HepG2 (cell line): ENCODE data around the gene METTL16. TPM values are rescaled to one million over a fixed set of nuclear protein-coding genes. Genes with fewer than 3 reads are reported as not detected.

Source experiments
- AGO2 ChIP-seq: fragments of 200-400 bp; formaldehyde crosslinking; optimal IDR thresholded peaks from 2 replicates; pipeline ENCODE3; 2017; ENCODE audit warnings: mild to moderate bottlenecking, low read depth, low read length, moderate library complexity
- HNRNPLL ChIP-seq: fragments of 200-400 bp; formaldehyde crosslinking; IDR thresholded peaks from 2 replicates; pipeline ENCODE4 v1.6.1; 2017; ENCODE audit warnings: mild to moderate bottlenecking, low read depth, low read length; ENCODE audit not compliant: poor library complexity, severe bottlenecking
- KLF12 ChIP-seq: sonication (generic); formaldehyde crosslinking; IDR thresholded peaks from 2 replicates; pipeline ENCODE4 v1.4.0; 2020; ENCODE audit warnings: missing genetic modification reagents, borderline replicate concordance
- MAX ChIP-seq: IDR thresholded peaks from 2 replicates; pipeline ENCODE4 v1.6.1; 2012; ENCODE audit warnings: inconsistent platforms
- MAZ ChIP-seq, 2 experiments: sonication (generic) in 1 of 2; formaldehyde crosslinking in 1 of 2; IDR thresholded peaks; 2 replicates each; pipeline versions ENCODE4 v1.5.0 to v1.6.1; 2012 to 2020; ENCODE audit warnings: low read depth in 2 of 2, mild to moderate bottlenecking in 2 of 2, borderline replicate concordance in 1 of 2, improper control_type of control experiment in 1 of 2, low read length in 1 of 2, missing genetic modification reagents in 1 of 2, moderate library complexity in 1 of 2
- MXI1 ChIP-seq: IDR thresholded peaks from 3 replicates; pipeline ENCODE4 v1.6.1; 2012; ENCODE audit warnings: low read depth, low read length, inconsistent platforms, borderline replicate concordance
- PAXIP1 ChIP-seq: sonication (generic); formaldehyde crosslinking; conservative IDR thresholded peaks from 2 replicates; pipeline ENCODE4 v1.4.0; 2020; ENCODE audit warnings: mild to moderate bottlenecking, missing genetic modification reagents, moderate library complexity
- POLR2A ChIP-seq, 2 experiments: IDR thresholded peaks; 2 replicates each; pipeline ENCODE4 v1.6.1; 2011; ENCODE audit warnings: low read depth in 2 of 2, low read length in 2 of 2, mild to moderate bottlenecking in 1 of 2, moderate library complexity in 1 of 2; ENCODE audit not compliant: insufficient read depth in 1 of 2
- RFXANK ChIP-seq: IDR thresholded peaks from 2 replicates; pipeline ENCODE4 v1.6.1; 2016
- RFXAP ChIP-seq: sonication (generic); formaldehyde crosslinking; IDR thresholded peaks from 2 replicates; pipeline ENCODE4 v1.4.0; 2020; ENCODE audit warnings: missing genetic modification reagents, borderline replicate concordance
- SP2 ChIP-seq: sonication (generic); formaldehyde crosslinking; IDR thresholded peaks from 2 replicates; pipeline ENCODE4 v1.5.1; 2020; ENCODE audit warnings: mild to moderate bottlenecking, missing genetic modification reagents
- ZBTB8A ChIP-seq: sonication (generic); formaldehyde crosslinking; IDR thresholded peaks from 2 replicates; pipeline ENCODE4 v1.4.0; 2020; ENCODE audit warnings: mild to moderate bottlenecking, low read depth, missing genetic modification reagents, borderline replicate concordance
- ZNF10 ChIP-seq: sonication (generic); formaldehyde crosslinking; IDR thresholded peaks from 2 replicates; pipeline ENCODE4 v1.4.0; 2020; ENCODE audit warnings: mild to moderate bottlenecking, low read depth, missing genetic modification reagents, borderline replicate concordance
- ZNF281 ChIP-seq: sonication (generic); formaldehyde crosslinking; IDR thresholded peaks from 2 replicates; pipeline ENCODE4 v1.4.0; 2020; ENCODE audit warnings: missing genetic modification reagents, borderline replicate concordance
- ZNF343 ChIP-seq: sonication (generic); formaldehyde crosslinking; IDR thresholded peaks from 2 replicates; pipeline ENCODE4 v1.4.0; 2020; ENCODE audit warnings: mild to moderate bottlenecking, missing genetic modification reagents
- polyA plus RNA-seq, 8 experiments: library from polyadenylated mRNA; depleted of rRNA in 3 of 8; stranded (reverse) in 7 of 8; unstranded in 1 of 8; fragments of >200 nt; fragmentation: Illumina TruSeq in 4 of 8; extraction: Trizol in 4 of 8; gene quantifications; 2 replicates each; pipeline versions ENCODE4 v1.2.1 to v1.2.3, GENCODE V29; 2011 to 2016; ENCODE audit warnings: low read depth in 4 of 8, missing spikeins in 1 of 8, mixed read lengths in 1 of 8; ENCODE audit not compliant: insufficient read depth in 1 of 8
- total RNA-seq, 5 experiments: library from RNA; depleted of rRNA; stranded (reverse); fragments of >200 nt; fragmentation: Illumina TruSeq; extraction: Trizol; gene quantifications; 2 replicates each; pipeline ENCODE4 v1.2.3, GENCODE V29; 2016; ENCODE audit warnings: low read depth in 1 of 5
- TF ChIP-seq, protein P1 (sequence below): sonication (generic); formaldehyde crosslinking; IDR thresholded peaks from 2 replicates; pipeline ENCODE4 v1.4.0; 2020; ENCODE audit warnings: missing genetic modification reagents

METTL16 gene
- total and polyA plus RNA-seq, 2 of the 13 experiments (the other 11 are each of a cell fraction or from before 2014, with no cell fraction given), result 11.6 to 18.5 TPM

DNA sequence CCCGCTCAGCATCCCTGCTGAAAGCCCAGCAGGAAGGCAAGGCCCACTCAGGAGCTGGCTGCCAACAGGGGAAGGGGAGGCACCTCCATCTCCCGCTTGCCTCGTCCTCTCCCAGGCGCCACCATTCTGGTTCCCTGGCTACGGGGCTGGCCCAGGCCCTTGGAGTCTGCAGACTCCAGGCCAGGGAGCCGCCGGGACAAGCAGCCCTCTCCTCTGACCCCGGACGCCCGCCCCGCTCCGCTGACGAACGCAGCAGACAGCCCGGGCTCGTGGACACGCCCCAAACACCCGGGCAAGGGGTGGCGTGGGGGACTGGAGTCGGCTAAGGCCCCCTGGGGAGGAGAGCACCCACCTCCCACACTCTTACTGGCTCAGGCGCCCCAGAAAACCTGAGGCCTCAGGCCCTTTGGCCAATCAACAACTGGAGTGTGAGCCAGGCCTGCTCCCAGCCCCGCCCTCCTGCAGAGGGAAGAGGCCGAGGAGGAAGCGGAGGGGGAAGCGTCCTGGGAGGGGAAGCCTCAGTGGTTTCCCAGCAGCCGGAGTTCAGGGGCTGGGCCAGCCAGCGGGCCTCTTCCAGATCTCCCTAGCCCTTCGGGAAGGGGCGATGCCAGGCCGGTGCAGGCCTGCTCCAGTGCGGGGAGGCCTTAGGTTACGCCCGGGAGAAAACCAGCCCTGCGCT lies 115.0 kb downstream of the METTL16 start (continued):
- TF ChIP-seq, protein P1, sequence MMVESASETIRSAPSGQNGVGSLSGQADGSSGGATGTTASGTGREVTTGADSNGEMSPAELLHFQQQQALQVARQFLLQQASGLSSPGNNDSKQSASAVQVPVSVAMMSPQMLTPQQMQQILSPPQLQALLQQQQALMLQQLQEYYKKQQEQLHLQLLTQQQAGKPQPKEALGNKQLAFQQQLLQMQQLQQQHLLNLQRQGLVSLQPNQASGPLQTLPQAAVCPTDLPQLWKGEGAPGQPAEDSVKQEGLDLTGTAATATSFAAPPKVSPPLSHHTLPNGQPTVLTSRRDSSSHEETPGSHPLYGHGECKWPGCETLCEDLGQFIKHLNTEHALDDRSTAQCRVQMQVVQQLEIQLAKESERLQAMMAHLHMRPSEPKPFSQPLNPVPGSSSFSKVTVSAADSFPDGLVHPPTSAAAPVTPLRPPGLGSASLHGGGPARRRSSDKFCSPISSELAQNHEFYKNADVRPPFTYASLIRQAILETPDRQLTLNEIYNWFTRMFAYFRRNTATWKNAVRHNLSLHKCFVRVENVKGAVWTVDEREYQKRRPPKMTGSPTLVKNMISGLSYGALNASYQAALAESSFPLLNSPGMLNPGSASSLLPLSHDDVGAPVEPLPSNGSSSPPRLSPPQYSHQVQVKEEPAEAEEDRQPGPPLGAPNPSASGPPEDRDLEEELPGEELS (CRISPR knock-in tag), result peak; percentile 40; the same call in 1 of the 2 replicates
- TF ChIP-seq HNRNPLL, result peak; percentile 68
- TF ChIP-seq SP2 (CRISPR knock-in tag), result peak; percentile 80
- TF ChIP-seq ZBTB8A (CRISPR knock-in tag), result no peak
- TF ChIP-seq KLF12 (CRISPR knock-in tag), result peak; percentile 68; the same call in 1 of the 2 replicates
- TF ChIP-seq MAX, result peak; percentile 64
- TF ChIP-seq ZNF10 (CRISPR knock-in tag), result no peak
- TF ChIP-seq POLR2A (IDR thresholded peaks at IDR 0.05; ENCODE audit: insufficient read depth in 1 of 2, low read depth in 2 of 2, low read length in 2 of 2), result peak; percentile 28 to 46; a peak in 2 of 4 replicates
- TF ChIP-seq ZNF343 (CRISPR knock-in tag), result 0 out of 2 replicates have a peak, but pooled peaks have one; percentile 17
- peak; percentile 66; the same call in 1 of the 2 replicates for TF ChIP-seq RFXANK
- peak; percentile 50; the same call in 1 of the 2 replicates for TF ChIP-seq PAXIP1
- TF ChIP-seq MAZ (IDR thresholded peaks at IDR 0.05; ENCODE audit: borderline replicate concordance, low read depth, low read length), result peak; percentile 84; the same call in 1 of the 2 replicates
- TF ChIP-seq MAZ (CRISPR knock-in tag; IDR thresholded peaks at IDR 0.05; ENCODE audit: low read depth), result peak; percentile 16; the same call in 1 of the 2 replicates
- peak; percentile 80; the same call in 1 of the 2 replicates for TF ChIP-seq RFXAP (CRISPR knock-in tag)
- TF ChIP-seq ZNF281 (CRISPR knock-in tag), result peak; percentile 9; the same call in 1 of the 2 replicates
- peak; percentile 79; the same call in 1 of the 3 replicates for TF ChIP-seq MXI1
- TF ChIP-seq AGO2, result peak; percentile 77
